Measurements from ENCODE around the gene C1QTNF6. TPM values are rescaled to one million over a fixed set of nuclear protein-coding genes. Genes with fewer than 3 reads are reported as not detected.

The C1QTNF6 gene
- total RNA-seq, 4 donors from 2014 or later: 0.83 to 2.9 (median 1.3) TPM

- WGBS: 35% methylated on average over 16 of the region's 17 CpGs
- Histone ChIP-seq H3K27ac (replicated peaks in 1 of 4) (no peak overlapping the region), H3K4me1 (no peaks in the 10 kb centered on the region), H3K27me3 (peaks cover 0 to 88% (median 0%) of the 10 kb centered on the region in 4 donors), H3K4me3 (no peak overlapping the region), H3K36me3 (no peaks in the 10 kb centered on the region), H3K9me3 (no peaks in the 10 kb centered on the region)
- DNase-seq (ENCODE audit: extremely low spot score): no peak
- intact Hi-C loops (cut with DNase I): no loop called here
- TF ChIP-seq EP300 (IDR thresholded peaks at IDR 0.05) (no peak), POLR2A (IDR thresholded peaks at IDR 0.05; ENCODE audit: low read depth) (no peak), POLR2AphosphoS5 (IDR thresholded peaks at IDR 0.05) (no peak), CTCF (IDR thresholded peaks at IDR 0.05) (no peak)
Observed at GRCh38 chr22:37145180-37146050, 42.6 kb downstream of the C1QTNF6 start.

- intact Hi-C loops (cut with DNase I): no loop called here
- TF ChIP-seq EP300 (IDR thresholded peaks at IDR 0.05) (no peak), CTCF (IDR thresholded peaks at IDR 0.05) (no peak), POLR2AphosphoS5 (IDR thresholded peaks at IDR 0.05) (no peak), POLR2A (IDR thresholded peaks at IDR 0.05; ENCODE audit: low read depth) (no peak)
- no peak for DNase-seq (ENCODE audit: extremely low spot score)
- H3K27ac ChIP-seq (replicated peaks in 1 of 4): no peak overlapping the region
- WGBS: 86% methylated on average over 10 of the region's 10 CpGs
- H3K9me3 ChIP-seq: no peaks in the 10 kb centered on the region
- no peaks in the 10 kb centered on the region for H3K4me1 ChIP-seq
- no peak overlapping the region for H3K4me3 ChIP-seq
- H3K36me3 ChIP-seq: no peaks in the 10 kb centered on the region
- H3K27me3 ChIP-seq: peaks cover 0 to 82% (median 0%) of the 10 kb centered on the region in 4 donors
Observed at GRCh38 chr22:37144180-37144554, 43.9 kb downstream of the C1QTNF6 start.

DNA sequence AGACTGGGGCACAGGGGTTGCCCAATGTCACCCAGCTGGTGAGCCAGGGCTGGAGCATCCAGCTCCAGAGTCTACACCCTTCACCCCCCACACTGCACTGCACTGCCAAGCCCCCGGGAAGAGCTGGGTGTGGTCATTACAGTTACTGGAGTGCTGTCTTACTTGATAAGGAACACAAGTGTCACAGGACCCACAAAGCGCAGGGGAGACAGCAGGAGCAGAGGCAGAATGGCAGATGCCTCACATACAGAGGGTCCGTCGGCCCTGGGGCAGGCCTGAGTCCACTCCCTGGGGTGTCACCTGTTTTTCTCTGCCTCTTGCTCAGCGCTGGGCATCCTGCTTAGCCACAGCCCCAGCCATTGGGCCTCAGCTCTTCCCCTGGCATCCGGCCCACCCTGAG lies 46.1 kb downstream of the C1QTNF6 start:
- 37% methylated on average over 2 of the region's 6 CpGs for WGBS
- Histone ChIP-seq H3K27ac (replicated peaks in 1 of 4) (no peak overlapping the region), H3K36me3 (no peaks in the 10 kb centered on the region), H3K9me3 (no peaks in the 10 kb centered on the region), H3K4me3 (no peak overlapping the region), H3K27me3 (peaks cover 0 to 60% (median 0%) of the 10 kb centered on the region in 4 donors), H3K4me1 (no peaks in the 10 kb centered on the region)
- TF ChIP-seq POLR2A (IDR thresholded peaks at IDR 0.05; ENCODE audit: low read depth) (no peak), EP300 (IDR thresholded peaks at IDR 0.05) (no peak), CTCF (IDR thresholded peaks at IDR 0.05) (no peak), POLR2AphosphoS5 (IDR thresholded peaks at IDR 0.05) (no peak)
- no peak for DNase-seq (ENCODE audit: extremely low spot score)
- intact Hi-C loops (cut with DNase I): no loop called here

- intact Hi-C loops (cut with DNase I): no loop called here
- no peaks in the 10 kb centered on the region for H3K36me3 ChIP-seq
- peaks cover 0 to 58% (median 0%) of the 10 kb centered on the region in 4 donors for H3K27me3 ChIP-seq
- no peak overlapping the region for H3K4me3 ChIP-seq
- H3K9me3 ChIP-seq: no peaks in the 10 kb centered on the region
- no peak for DNase-seq (ENCODE audit: extremely low spot score)
- TF ChIP-seq EP300 (IDR thresholded peaks at IDR 0.05): no peak
- no peak for TF ChIP-seq POLR2AphosphoS5 (IDR thresholded peaks at IDR 0.05)
- TF ChIP-seq POLR2A (IDR thresholded peaks at IDR 0.05; ENCODE audit: low read depth): no peak
- no peak for TF ChIP-seq CTCF (IDR thresholded peaks at IDR 0.05)
- no peak overlapping the region for H3K27ac ChIP-seq (replicated peaks in 1 of 4)
- WGBS: 87% methylated on average over 4 of the region's 10 CpGs
- no peaks in the 10 kb centered on the region for H3K4me1 ChIP-seq
Observed at GRCh38 chr22:37141476-37141875, 46.6 kb downstream of the C1QTNF6 start.
